ENCODE measurements around the gene FBXO27.
A peak's percentile ranks its signal among the peaks of the same experiment; 100 is the strongest.

FBXO27 gene

DNA sequence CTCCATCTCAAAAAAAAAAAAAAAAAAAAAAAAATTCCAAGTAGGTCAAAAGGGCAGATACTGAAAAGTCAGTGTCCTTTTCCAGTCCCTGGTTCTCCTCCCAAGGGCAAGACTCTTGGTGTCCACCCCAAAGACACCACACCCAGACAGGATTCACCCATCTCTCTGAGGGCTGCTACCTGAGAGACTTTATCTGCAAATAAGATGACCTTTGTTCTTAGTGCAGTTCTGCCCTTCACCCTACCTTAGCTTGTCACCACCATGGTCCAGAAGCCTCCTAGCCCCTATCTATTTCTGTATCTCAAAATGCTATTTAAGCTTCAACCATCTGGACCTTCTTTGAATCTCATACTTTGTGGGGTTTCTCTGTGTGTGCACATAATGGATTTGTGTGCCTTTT, 4.2 kb upstream of the FBXO27 start:
- TF ChIP-seq TAF1 (IDR thresholded peaks at IDR 0.05; ENCODE audit: borderline replicate concordance, low read depth, low read length) (no peak), POLR2A (IDR thresholded peaks at IDR 0.05; ENCODE audit: low read depth, low read length) (no peak), POLR2AphosphoS5 (IDR thresholded peaks at IDR 0.05; ENCODE audit: low read depth, low read length) (no peak)
- FAIRE-seq: no peak
- no peak for DNase-seq (ENCODE audit: insufficient read length)

DNA sequence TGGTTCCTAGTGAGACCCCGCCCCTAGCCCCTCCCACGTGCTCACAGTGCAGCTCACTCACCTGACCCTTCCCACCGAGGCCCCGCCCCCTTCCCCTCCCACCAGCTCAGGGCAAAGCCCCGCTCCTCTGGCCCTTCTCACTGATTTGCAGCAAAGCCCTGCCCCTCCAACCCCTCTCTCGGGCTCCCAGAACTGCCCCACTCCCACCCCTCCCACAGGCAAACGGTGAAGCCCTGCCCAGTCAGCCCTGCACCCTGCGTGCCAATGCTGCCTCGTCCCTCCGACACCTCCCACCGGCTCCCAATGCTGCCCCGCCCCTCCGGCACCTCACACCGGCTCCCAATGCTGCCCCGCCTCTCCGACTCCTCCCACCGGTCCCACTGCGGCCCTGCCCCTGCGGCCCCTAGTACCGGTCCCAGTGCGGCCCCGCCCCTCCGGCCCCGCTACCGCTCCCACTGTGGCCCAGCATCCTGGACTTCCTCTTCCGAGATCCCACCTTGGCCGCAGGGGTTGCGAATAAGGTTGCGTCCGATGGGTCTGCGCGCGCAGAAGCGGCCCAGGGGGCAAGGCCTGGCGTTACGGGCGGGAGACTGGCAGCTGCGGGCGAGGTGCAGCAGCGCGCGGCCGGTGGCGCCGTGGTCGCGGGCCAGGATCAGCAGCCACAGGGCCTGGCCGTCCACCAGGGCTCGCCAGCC, 834 bp downstream of the FBXO27 start:
- no peak for TF ChIP-seq POLR2AphosphoS5 (IDR thresholded peaks at IDR 0.05; ENCODE audit: low read depth, low read length)
- TF ChIP-seq POLR2A (IDR thresholded peaks at IDR 0.05; ENCODE audit: low read depth, low read length): no peak
- no peak for TF ChIP-seq TAF1 (IDR thresholded peaks at IDR 0.05; ENCODE audit: borderline replicate concordance, low read depth, low read length)
- peak; percentile 96 for FAIRE-seq

GRCh38 chr19:39030854-39031367, 1.4 kb downstream of the FBXO27 start:
- no peak for FAIRE-seq
- TF ChIP-seq POLR2A (IDR thresholded peaks at IDR 0.05; ENCODE audit: low read depth, low read length): no peak
- TF ChIP-seq POLR2AphosphoS5 (IDR thresholded peaks at IDR 0.05; ENCODE audit: low read depth, low read length): no peak
- no peak for TF ChIP-seq TAF1 (IDR thresholded peaks at IDR 0.05; ENCODE audit: borderline replicate concordance, low read depth, low read length)
- no peak for DNase-seq (ENCODE audit: insufficient read length)

More for the DNA sequence above, 834 bp downstream of the FBXO27 start:
- peak; percentile 78 for DNase-seq (ENCODE audit: insufficient read length)

DNA sequence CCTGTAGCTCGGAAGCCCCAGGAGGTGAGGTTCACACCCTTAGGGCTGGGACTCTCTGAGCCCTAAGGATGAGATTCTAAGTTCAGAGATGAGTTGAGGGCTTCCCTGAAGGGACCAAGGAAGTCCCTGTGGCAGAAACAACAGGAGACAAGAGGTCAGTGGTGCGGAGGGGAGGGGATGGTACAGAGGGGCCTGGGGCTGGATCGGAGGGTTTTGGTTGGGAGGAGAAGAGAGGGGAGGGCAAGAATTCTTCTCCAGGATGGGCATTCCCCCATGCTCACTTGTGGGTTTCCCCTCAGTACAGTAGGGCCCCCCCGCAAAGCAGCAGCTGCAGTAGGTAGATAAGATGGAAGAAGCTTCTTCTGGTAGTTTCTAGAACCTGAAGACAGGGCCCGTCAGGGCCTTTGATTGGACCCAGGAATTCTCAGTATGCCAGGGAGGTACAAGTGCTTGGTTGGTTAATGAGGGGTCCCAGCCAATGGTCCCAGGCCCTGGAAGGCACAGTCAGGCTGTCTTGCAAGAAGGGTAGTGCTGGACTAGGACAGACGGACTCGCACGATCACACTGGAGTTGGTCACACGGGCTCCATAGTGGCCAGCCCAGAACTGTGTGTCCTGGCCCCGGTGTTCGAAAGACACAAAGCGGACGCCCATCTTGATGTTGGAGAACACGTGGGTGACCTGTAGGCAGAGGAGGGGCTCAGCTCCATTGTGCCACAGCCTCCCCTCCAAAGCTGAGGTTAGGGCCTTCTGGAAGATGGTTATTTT, 7.3 kb downstream of the FBXO27 start:
- DNase-seq (ENCODE audit: insufficient read length): no peak
- peak; percentile 14 for FAIRE-seq
- no peak for TF ChIP-seq TAF1 (IDR thresholded peaks at IDR 0.05; ENCODE audit: borderline replicate concordance, low read depth, low read length)
- TF ChIP-seq POLR2AphosphoS5 (IDR thresholded peaks at IDR 0.05; ENCODE audit: low read depth, low read length): no peak

DNA sequence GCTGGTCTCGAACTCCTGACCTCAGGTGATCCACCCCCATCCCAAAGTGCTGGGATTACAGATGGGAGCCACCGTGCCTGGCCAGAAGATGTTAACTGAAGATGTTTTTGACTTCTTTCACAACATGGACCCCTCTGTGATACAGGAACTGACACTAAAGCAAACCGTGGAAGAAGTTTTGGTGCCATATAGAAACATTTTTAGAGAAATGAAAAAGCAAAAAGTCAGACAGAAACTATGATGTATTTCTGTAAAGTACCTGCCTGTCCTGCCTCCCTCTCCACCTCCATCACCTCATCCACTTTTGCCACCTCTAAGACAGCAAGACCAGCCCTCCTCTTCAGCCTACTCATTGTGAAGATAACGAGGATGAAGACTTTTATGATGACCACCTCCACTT, 11.3 kb downstream of the FBXO27 start:
- no peak for TF ChIP-seq TAF1 (IDR thresholded peaks at IDR 0.05; ENCODE audit: borderline replicate concordance, low read depth, low read length)
- no peak for TF ChIP-seq POLR2AphosphoS5 (IDR thresholded peaks at IDR 0.05; ENCODE audit: low read depth, low read length)
- TF ChIP-seq POLR2A (IDR thresholded peaks at IDR 0.05; ENCODE audit: low read depth, low read length): no peak
- no peak for DNase-seq (ENCODE audit: insufficient read length)
- FAIRE-seq: no peak

GRCh38 chr19:39017646-39018045, 14.7 kb downstream of the FBXO27 start:
- FAIRE-seq: no peak
- TF ChIP-seq POLR2A (IDR thresholded peaks at IDR 0.05; ENCODE audit: low read depth, low read length): no peak
- TF ChIP-seq POLR2AphosphoS5 (IDR thresholded peaks at IDR 0.05; ENCODE audit: low read depth, low read length): no peak
- no peak for TF ChIP-seq TAF1 (IDR thresholded peaks at IDR 0.05; ENCODE audit: borderline replicate concordance, low read depth, low read length)
- no peak for DNase-seq (ENCODE audit: insufficient read length)

- TF ChIP-seq POLR2A (IDR thresholded peaks at IDR 0.05; ENCODE audit: low read depth, low read length): no peak
- TF ChIP-seq TAF1 (IDR thresholded peaks at IDR 0.05; ENCODE audit: borderline replicate concordance, low read depth, low read length): no peak
- TF ChIP-seq POLR2AphosphoS5 (IDR thresholded peaks at IDR 0.05; ENCODE audit: low read depth, low read length): no peak
- FAIRE-seq: no peak
These were observed 15.3 kb downstream of the FBXO27 start for GRCh38 chr19:39017026-39017425.

DNA sequence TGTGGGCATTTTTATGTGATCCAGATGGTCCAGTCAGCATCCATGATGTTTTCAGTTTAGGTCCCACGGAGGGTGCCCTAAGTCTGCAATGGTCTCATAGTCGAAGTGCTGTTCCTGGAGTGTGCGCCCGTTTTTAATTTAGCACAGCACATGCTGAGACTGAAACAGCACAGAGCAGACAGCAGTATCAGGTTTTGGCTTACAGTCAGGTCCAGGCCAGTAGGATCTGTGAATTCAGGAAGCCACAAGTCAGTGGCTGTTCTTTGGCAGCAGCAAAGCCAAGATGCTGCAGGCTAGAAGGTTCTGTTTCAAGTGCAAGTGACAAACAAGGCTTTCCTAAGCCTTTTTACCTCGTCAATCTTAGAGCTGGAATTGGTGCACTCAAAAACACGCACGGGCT, 18.3 kb downstream of the FBXO27 start:
- peak; percentile 77 for FAIRE-seq
- no peak for DNase-seq (ENCODE audit: insufficient read length)
- TF ChIP-seq TAF1 (IDR thresholded peaks at IDR 0.05; ENCODE audit: borderline replicate concordance, low read depth, low read length) (no peak), POLR2A (IDR thresholded peaks at IDR 0.05; ENCODE audit: low read depth, low read length) (no peak)

More at GRCh38 chr19:39017026-39017425, 15.3 kb downstream of the FBXO27 start:
- DNase-seq (ENCODE audit: insufficient read length): no peak

DNA sequence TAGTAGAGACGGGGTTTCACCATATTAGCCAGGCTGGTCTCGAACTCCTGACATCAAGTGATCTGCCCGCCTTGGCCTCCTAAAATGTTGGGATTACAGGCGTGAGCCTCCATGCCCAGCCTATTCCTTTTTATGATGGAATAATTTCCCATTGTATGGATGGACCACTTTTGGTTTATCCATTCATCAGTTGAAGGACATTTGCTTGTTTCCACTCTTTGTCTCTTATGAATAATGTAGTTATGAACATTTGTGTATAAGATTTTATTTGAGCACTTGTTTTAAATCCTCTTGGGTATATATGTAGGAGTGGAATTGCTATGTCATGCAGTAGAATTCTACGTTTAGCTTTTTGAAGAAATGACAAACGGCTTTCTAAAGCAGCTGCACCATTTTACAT, 23.3 kb downstream of the FBXO27 start:
- FAIRE-seq: no peak
- DNase-seq (ENCODE audit: insufficient read length): no peak
- TF ChIP-seq POLR2A (IDR thresholded peaks at IDR 0.05; ENCODE audit: low read depth, low read length) (no peak), TAF1 (IDR thresholded peaks at IDR 0.05; ENCODE audit: borderline replicate concordance, low read depth, low read length) (no peak), POLR2AphosphoS5 (IDR thresholded peaks at IDR 0.05; ENCODE audit: low read depth, low read length) (no peak)

GRCh38 chr19:39008137-39008536, 24.2 kb downstream of the FBXO27 start:
- DNase-seq (ENCODE audit: insufficient read length) (no peak), FAIRE-seq (no peak)
- TF ChIP-seq TAF1 (IDR thresholded peaks at IDR 0.05; ENCODE audit: borderline replicate concordance, low read depth, low read length) (no peak), POLR2AphosphoS5 (IDR thresholded peaks at IDR 0.05; ENCODE audit: low read depth, low read length) (no peak), POLR2A (IDR thresholded peaks at IDR 0.05; ENCODE audit: low read depth, low read length) (no peak)

GRCh38 chr19:39007096-39007495, 25.3 kb downstream of the FBXO27 start:
- no peak for FAIRE-seq
- no peak for TF ChIP-seq POLR2AphosphoS5 (IDR thresholded peaks at IDR 0.05; ENCODE audit: low read depth, low read length)
- TF ChIP-seq TAF1 (IDR thresholded peaks at IDR 0.05; ENCODE audit: borderline replicate concordance, low read depth, low read length): no peak
- no peak for TF ChIP-seq POLR2A (IDR thresholded peaks at IDR 0.05; ENCODE audit: low read depth, low read length)
- DNase-seq (ENCODE audit: insufficient read length): no peak

GRCh38 chr19:39004403-39004802, 27.9 kb downstream of the FBXO27 start:
- FAIRE-seq (no peak), DNase-seq (ENCODE audit: insufficient read length) (no peak)
- TF ChIP-seq POLR2A (IDR thresholded peaks at IDR 0.05; ENCODE audit: low read depth, low read length) (no peak), TAF1 (IDR thresholded peaks at IDR 0.05; ENCODE audit: borderline replicate concordance, low read depth, low read length) (no peak), POLR2AphosphoS5 (IDR thresholded peaks at IDR 0.05; ENCODE audit: low read depth, low read length) (no peak)

All from GM12892 (cell line).